ENCODE data around the gene AP2A2.

- TF ChIP-seq CTCF (IDR thresholded peaks at IDR 0.05) (no peak), POLR2A (IDR thresholded peaks at IDR 0.05) (no peak)
Measured at GRCh38 chr11:914747-915501, 10.7 kb upstream of the AP2A2 start.
